CD4-positive, CD25-positive, alpha-beta regulatory T cell (primary cell): ENCODE results near the gene PTTG1IP. TPM values are rescaled to one million over a fixed set of nuclear protein-coding genes. Genes with fewer than 3 reads are reported as not detected.

Experiments used
- ATAC-seq, 2 donors: fragments of 150-1000 bp; cut with Tn5 transposase; one replicate each; pipeline ENCODE4 v1.10.0; 2021; ENCODE audit warnings: low read depth in 2 of 2, moderate number of reproducible peaks in 2 of 2, moderate library complexity in 1 of 2
- DNase-seq, 3 donors: peaks; one replicate each; pipeline versions ENCODE4 v3.0.0 to v3.0.0-alpha.2; 2012 to 2022; ENCODE audit warnings: mixed read lengths in 1 of 3
- H3K27ac ChIP-seq: one replicate; pipeline ENCODE4 v1.7.0; 2013; ENCODE audit warnings: mild to moderate bottlenecking, low read length; ENCODE audit not compliant: insufficient read depth, poor library complexity, severe bottlenecking
- H3K27me3 ChIP-seq: one replicate; pipeline ENCODE4 v1.7.0; 2013; ENCODE audit warnings: low read length; ENCODE audit not compliant: control insufficient read depth, insufficient read depth
- H3K36me3 ChIP-seq: one replicate; pipeline ENCODE4 v1.7.0; 2013; ENCODE audit warnings: mild to moderate bottlenecking, low read length, moderate library complexity; ENCODE audit not compliant: control insufficient read depth, insufficient read depth
- H3K4me1 ChIP-seq: 2 replicates; pipeline ENCODE4 v1.7.0; 2013; ENCODE audit warnings: mild to moderate bottlenecking, low read length; ENCODE audit not compliant: insufficient read depth, control insufficient read depth, poor library complexity, severe bottlenecking
- H3K4me3 ChIP-seq: one replicate; pipeline ENCODE4 v1.7.0; 2013; ENCODE audit warnings: low read depth, mild to moderate bottlenecking, low read length, moderate library complexity
- H3K9me3 ChIP-seq, 2 experiments: 1 replicate in 1 of 2; 2 replicates in 1 of 2; pipeline ENCODE4 v1.7.0; 2013; ENCODE audit warnings: low read length in 2 of 2, mild to moderate bottlenecking in 1 of 2, moderate library complexity in 1 of 2; ENCODE audit not compliant: control insufficient read depth in 2 of 2
- H3K27ac Mint-ChIP-seq, 3 donors: one replicate each; pipeline ENCODE4 v1.8.0; 2020 to 2022; ENCODE audit warnings: mild to moderate bottlenecking in 3 of 3, mixed read lengths in 3 of 3, moderate library complexity in 2 of 3
- H3K27me3 Mint-ChIP-seq: one replicate; pipeline ENCODE4 v1.8.0; 2022; ENCODE audit warnings: mild to moderate bottlenecking, mixed read lengths
- H3K36me3 Mint-ChIP-seq: one replicate; pipeline ENCODE4 v1.8.0; 2020; ENCODE audit warnings: mixed read lengths
- H3K4me1 Mint-ChIP-seq, 4 donors: one replicate each; pipeline ENCODE4 v1.8.0; 2020 to 2022; ENCODE audit warnings: mixed read lengths in 4 of 4, mild to moderate bottlenecking in 1 of 4
- H3K4me3 Mint-ChIP-seq, 4 donors: one replicate each; pipeline ENCODE4 v1.8.0; 2020 to 2022; ENCODE audit warnings: mild to moderate bottlenecking in 4 of 4, mixed read lengths in 4 of 4, moderate library complexity in 3 of 4
- H3K9me3 Mint-ChIP-seq, 7 donors: one replicate each; pipeline ENCODE4 v1.8.0; 2020 to 2022; ENCODE audit warnings: mixed read lengths in 7 of 7, mild to moderate bottlenecking in 3 of 7, moderate library complexity in 2 of 7
- polyA plus RNA-seq, 4 donors: library from polyadenylated mRNA; unstranded; fragments of 300-500 nt; fragmentation: Illumina TruSeq; gene quantifications; one replicate each; pipeline ENCODE4 v1.2.3, GENCODE V29; 2021
- total RNA-seq: library from RNA; stranded (reverse); gene quantifications from one replicate; pipeline ENCODE4 v1.2.3, GENCODE V29; 2022

Gene PTTG1IP
- total and polyA plus RNA-seq, 5 donors from 2014 or later: 78.5 to 100 (median 95.6) TPM

GRCh38 chr21:44801468-44802395, 71.8 kb downstream of the PTTG1IP start, which contains the start of gene UBE2G2:
Gene UBE2G2, minus strand, starts transcription at chr21:44801820. Its CDS starts 72 bp downstream, at chr21:44801748.
- peaks cover 15 to 53% (median 39%) of the 10 kb centered on the region in 4 donors for H3K4me1 Mint-ChIP-seq
- Histone ChIP-seq H3K36me3 (peaks cover 25% of the 10 kb centered on the region), H3K27ac (peak within 1 kb of the TSS; percentile 74), H3K9me3 (no peaks in the 10 kb centered on the region), H3K4me1 (peaks cover 30% of the 10 kb centered on the region), H3K4me3 (peak within 1 kb of the TSS; percentile 85), H3K27me3 (no peaks in the 10 kb centered on the region)
- H3K27me3 Mint-ChIP-seq: no peaks in the 10 kb centered on the region
- H3K36me3 Mint-ChIP-seq: peaks cover 16% of the 10 kb centered on the region
- DNase-seq (peak; percentile 78 to 89 (median 87)), ATAC-seq (peak; percentile 91 to 92)
- no peaks in the 10 kb centered on the region for H3K9me3 Mint-ChIP-seq
- peak within 1 kb of the TSS; percentile 93 to 97 (median 93) for H3K27ac Mint-ChIP-seq
- H3K4me3 Mint-ChIP-seq: peak within 1 kb of the TSS; percentile 94 to 98 (median 98)

GRCh38 chr21:44800971-44801467, 72.5 kb downstream of the PTTG1IP start:
- no peaks in the 10 kb centered on the region for H3K27me3 Mint-ChIP-seq
- no peaks in the 10 kb centered on the region for H3K9me3 Mint-ChIP-seq
- Histone ChIP-seq H3K27ac (peak overlapping the region; percentile 74), H3K27me3 (no peaks in the 10 kb centered on the region), H3K36me3 (peaks cover 22% of the 10 kb centered on the region), H3K4me1 (peaks cover 30% of the 10 kb centered on the region), H3K9me3 (no peaks in the 10 kb centered on the region), H3K4me3 (peak overlapping the region; percentile 85)
- ATAC-seq (peak; percentile 53 to 61), DNase-seq (peak in 2 of 3 donors; percentile 42 to 67)
- H3K36me3 Mint-ChIP-seq: peaks cover 21% of the 10 kb centered on the region
- H3K27ac Mint-ChIP-seq: peak overlapping the region; percentile 93 to 97 (median 93)
- H3K4me3 Mint-ChIP-seq: peak overlapping the region; percentile 94 to 98 (median 98)
- H3K4me1 Mint-ChIP-seq: peaks cover 16 to 61% (median 44%) of the 10 kb centered on the region in 4 donors

- ATAC-seq (no peak), DNase-seq (peak in 1 of 3 donors; percentile 41)
- peak overlapping the region; percentile 16 to 93 (median 60) for H3K27ac Mint-ChIP-seq
- peak overlapping the region; percentile 85 for H3K4me3 ChIP-seq
- no peaks in the 10 kb centered on the region for H3K27me3 ChIP-seq
- peaks cover 18% of the 10 kb centered on the region for H3K36me3 ChIP-seq
- peaks cover 16 to 67% (median 47%) of the 10 kb centered on the region in 4 donors for H3K4me1 Mint-ChIP-seq
- no peaks in the 10 kb centered on the region for H3K27me3 Mint-ChIP-seq
- peak overlapping the region; percentile 94 to 98 (median 98) for H3K4me3 Mint-ChIP-seq
- no peaks in the 10 kb centered on the region for H3K9me3 ChIP-seq
- H3K27ac ChIP-seq: no peak overlapping the region
- H3K4me1 ChIP-seq: peaks cover 30% of the 10 kb centered on the region
- no peaks in the 10 kb centered on the region for H3K9me3 Mint-ChIP-seq
- peaks cover 22% of the 10 kb centered on the region for H3K36me3 Mint-ChIP-seq
Observed at GRCh38 chr21:44800103-44800502, 73.4 kb downstream of the PTTG1IP start.

- no peaks in the 10 kb centered on the region for H3K9me3 ChIP-seq
- no peaks in the 10 kb centered on the region for H3K27me3 Mint-ChIP-seq
- H3K4me1 Mint-ChIP-seq: peaks cover 16 to 68% (median 47%) of the 10 kb centered on the region in 4 donors
- peaks cover 22% of the 10 kb centered on the region for H3K36me3 Mint-ChIP-seq
- H3K27me3 ChIP-seq: no peaks in the 10 kb centered on the region
- H3K27ac Mint-ChIP-seq: peak overlapping the region in 2 of 3 donors; percentile 16 to 93
- no peak overlapping the region for H3K27ac ChIP-seq
- H3K4me3 ChIP-seq: no peak overlapping the region
- no peak for ATAC-seq
- H3K4me1 ChIP-seq: peaks cover 30% of the 10 kb centered on the region
- H3K9me3 Mint-ChIP-seq: no peaks in the 10 kb centered on the region
- peak overlapping the region; percentile 94 to 98 (median 98) for H3K4me3 Mint-ChIP-seq
- no peak for DNase-seq
- peaks cover 13% of the 10 kb centered on the region for H3K36me3 ChIP-seq
Observed at GRCh38 chr21:44799646-44800045, 73.8 kb downstream of the PTTG1IP start.

Other genes starting within 250 kb of the PTTG1IP start
- gene KRTAP10-9, start 246.6 kb downstream of the PTTG1IP start, total RNA-seq: not detected
- not detected for gene KRTAP10-9, start 246.6 kb downstream of the PTTG1IP start, polyA plus RNA-seq
- gene KRTAP10-10, start 236.3 kb downstream of the PTTG1IP start, total RNA-seq: not detected
- gene KRTAP10-10, start 236.3 kb downstream of the PTTG1IP start, polyA plus RNA-seq: not detected
- gene KRTAP10-11, start 227.3 kb downstream of the PTTG1IP start, total RNA-seq: not detected
- not detected for gene KRTAP10-11, start 227.3 kb downstream of the PTTG1IP start, polyA plus RNA-seq
- not detected for gene KRTAP12-4, start 219.0 kb downstream of the PTTG1IP start, total RNA-seq
- gene KRTAP12-4, start 219.0 kb downstream of the PTTG1IP start, polyA plus RNA-seq: not detected
- gene KRTAP12-3, start 215.8 kb downstream of the PTTG1IP start, total RNA-seq: not detected
- gene KRTAP12-3, start 215.8 kb downstream of the PTTG1IP start, polyA plus RNA-seq: not detected
- gene KRTAP12-2, start 206.8 kb downstream of the PTTG1IP start, total RNA-seq: not detected
- not detected for gene KRTAP12-2, start 206.8 kb downstream of the PTTG1IP start, polyA plus RNA-seq
- gene KRTAP12-1, start 191.5 kb downstream of the PTTG1IP start, total RNA-seq: not detected
- gene KRTAP12-1, start 191.5 kb downstream of the PTTG1IP start, polyA plus RNA-seq: not detected
- gene KRTAP10-12, start 176.5 kb downstream of the PTTG1IP start, total RNA-seq: not detected
- not detected for gene KRTAP10-12, start 176.5 kb downstream of the PTTG1IP start, polyA plus RNA-seq
- not detected for gene TSPEAR, start 162.1 kb downstream of the PTTG1IP start, total RNA-seq
- under 1 TPM in 1 of 4 donors, not detected in 3; 0.05 TPM for gene TSPEAR, start 162.1 kb downstream of the PTTG1IP start, polyA plus RNA-seq
- gene UBE2G2, start 71.9 kb downstream of the PTTG1IP start, total RNA-seq: 109 TPM
- gene UBE2G2, start 71.9 kb downstream of the PTTG1IP start, polyA plus RNA-seq: 10 to 100 TPM; 42.8 to 50.9 (median 49.0) TPM
- 65.8 TPM for gene SUMO3, start 55.6 kb downstream of the PTTG1IP start, total RNA-seq
- 10 to 100 TPM; 76.3 to 88.9 (median 80.2) TPM for gene SUMO3, start 55.6 kb downstream of the PTTG1IP start, polyA plus RNA-seq
- gene ITGB2, start 47.2 kb upstream of the PTTG1IP start, total RNA-seq: 411 TPM
- gene ITGB2, start 47.2 kb upstream of the PTTG1IP start, polyA plus RNA-seq: 100 to 1,000 TPM; 415 to 519 (median 446) TPM
- gene SLX9, start 66.3 kb upstream of the PTTG1IP start, total RNA-seq: 21.8 TPM
- gene SLX9, start 66.3 kb upstream of the PTTG1IP start, polyA plus RNA-seq: 10 to 100 TPM in 3 of 4 donors, 1 to 10 TPM in 1; 7.6 to 12.0 (median 10.0) TPM
- gene ADARB1, start 200.9 kb upstream of the PTTG1IP start, total RNA-seq: 52.9 TPM
- gene ADARB1, start 200.9 kb upstream of the PTTG1IP start, polyA plus RNA-seq: 1 to 10 TPM; 2.8 to 7.2 (median 4.7) TPM